Uterus (tissue), 4 donors: ENCODE results near the gene ATP13A3. TPM values are rescaled to one million over a fixed set of nuclear protein-coding genes. Genes with fewer than 3 reads are reported as not detected.

Experiments used
- DNase-seq, 2 donors: peaks; one replicate each; pipeline ENCODE4 v3.0.0-alpha.2; 2019 to 2020
- H3K27ac ChIP-seq, 2 donors: fragments of 200-600 bp; sonication (generic); 1 replicate in 1 of 2; 2 replicates in 1 of 2; pipeline ENCODE4 v1.5.1; 2016 to 2018
- H3K27me3 ChIP-seq, 2 donors: fragments of 200-600 bp; sonication (generic); one replicate each; pipeline ENCODE4 v1.5.1; 2018 to 2019; ENCODE audit warnings: control low read depth in 1 of 2
- H3K36me3 ChIP-seq, 2 donors: fragments of 200-600 bp; sonication (generic); one replicate each; pipeline ENCODE4 v1.5.1; 2019; ENCODE audit warnings: control low read depth in 1 of 2
- H3K4me1 ChIP-seq, 2 donors: fragments of 200-600 bp; sonication (generic); one replicate each; pipeline ENCODE4 v1.5.1; 2018 to 2019; ENCODE audit warnings: control low read depth in 1 of 2
- H3K4me3 ChIP-seq, 2 donors: fragments of 200-600 bp; sonication (generic); 1 replicate in 1 of 2; 2 replicates in 1 of 2; pipeline ENCODE4 v1.5.1; 2018 to 2019; ENCODE audit warnings: mild to moderate bottlenecking in 1 of 2
- H3K9me3 ChIP-seq, 2 donors: fragments of 200-600 bp; sonication (generic); one replicate each; pipeline ENCODE4 v1.5.1; 2019; ENCODE audit warnings: control low read depth in 1 of 2
- POLR2A ChIP-seq, 2 donors: fragments of 450-650 bp; IDR thresholded peaks; one replicate each; pipeline ENCODE4 v1.6.1; 2016; ENCODE audit warnings: antibody characterized with exemption in 2 of 2, mild to moderate bottlenecking in 1 of 2, moderate library complexity in 1 of 2
- intact Hi-C: fragments of 100-400 bp; cut with DNase I; formaldehyde crosslinking; loops from one replicate; pipeline ENCODE4 v1.15.1; 2023; ENCODE audit warnings: low total_unique reads
- total RNA-seq, 4 donors: library from RNA; depleted of rRNA in 3 of 4; stranded (reverse); fragments of >200 nt in 3 of 4; gene quantifications; one replicate each; pipeline versions ENCODE4 v1.1.0 to v1.2.4, GENCODE V29; 2014 to 2023
- TF ChIP-seq, protein P1 (sequence below), 4 experiments: fragments of 200-600 bp in 2 of 4; fragments of 450-650 bp in 2 of 4; sonication (generic) in 2 of 4; IDR thresholded peaks; one replicate each; pipeline ENCODE4 v1.5.1; 2016 to 2019; ENCODE audit warnings: antibody characterized with exemption in 4 of 4, mild to moderate bottlenecking in 2 of 4, moderate library complexity in 1 of 4
- donor health status: DM: yes; HTN: yes; CAD: no.

The ATP13A3 gene
- total RNA-seq, 4 donors from 2014 or later: 43.3 to 148 (median 82.9) TPM

DNA sequence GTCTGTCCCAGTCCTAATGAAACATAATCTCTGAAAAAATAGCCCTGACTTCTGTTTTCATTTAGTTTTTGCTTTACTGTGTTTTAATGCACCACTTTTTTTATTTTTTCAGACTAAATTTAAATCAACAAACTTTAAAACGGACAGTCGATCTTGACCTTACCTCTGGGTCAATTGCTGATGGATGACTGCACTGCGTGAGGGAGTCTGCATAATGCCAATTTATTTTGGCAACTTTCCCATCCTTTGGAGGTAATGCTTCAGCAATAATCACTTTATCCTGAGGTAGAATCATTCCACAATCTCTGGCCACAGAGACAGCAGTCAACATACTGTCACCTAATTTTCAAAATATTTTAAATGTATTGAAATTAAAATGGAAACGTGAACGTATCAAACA is 55.2 kb downstream of the ATP13A3 start:
- TF ChIP-seq POLR2A (IDR thresholded peaks at IDR 0.05): no peak
- TF ChIP-seq, protein P1, sequence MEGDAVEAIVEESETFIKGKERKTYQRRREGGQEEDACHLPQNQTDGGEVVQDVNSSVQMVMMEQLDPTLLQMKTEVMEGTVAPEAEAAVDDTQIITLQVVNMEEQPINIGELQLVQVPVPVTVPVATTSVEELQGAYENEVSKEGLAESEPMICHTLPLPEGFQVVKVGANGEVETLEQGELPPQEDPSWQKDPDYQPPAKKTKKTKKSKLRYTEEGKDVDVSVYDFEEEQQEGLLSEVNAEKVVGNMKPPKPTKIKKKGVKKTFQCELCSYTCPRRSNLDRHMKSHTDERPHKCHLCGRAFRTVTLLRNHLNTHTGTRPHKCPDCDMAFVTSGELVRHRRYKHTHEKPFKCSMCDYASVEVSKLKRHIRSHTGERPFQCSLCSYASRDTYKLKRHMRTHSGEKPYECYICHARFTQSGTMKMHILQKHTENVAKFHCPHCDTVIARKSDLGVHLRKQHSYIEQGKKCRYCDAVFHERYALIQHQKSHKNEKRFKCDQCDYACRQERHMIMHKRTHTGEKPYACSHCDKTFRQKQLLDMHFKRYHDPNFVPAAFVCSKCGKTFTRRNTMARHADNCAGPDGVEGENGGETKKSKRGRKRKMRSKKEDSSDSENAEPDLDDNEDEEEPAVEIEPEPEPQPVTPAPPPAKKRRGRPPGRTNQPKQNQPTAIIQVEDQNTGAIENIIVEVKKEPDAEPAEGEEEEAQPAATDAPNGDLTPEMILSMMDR (IDR thresholded peaks at IDR 0.05): no peak
- H3K4me1 ChIP-seq: no peaks in the 10 kb centered on the region
- no peaks in the 10 kb centered on the region for H3K27me3 ChIP-seq
- H3K27ac ChIP-seq: no peak overlapping the region
- no peaks in the 10 kb centered on the region for H3K36me3 ChIP-seq
- intact Hi-C loops: no loop called here
- no peak overlapping the region for H3K4me3 ChIP-seq
- DNase-seq: no peak
- no peaks in the 10 kb centered on the region for H3K9me3 ChIP-seq

DNA sequence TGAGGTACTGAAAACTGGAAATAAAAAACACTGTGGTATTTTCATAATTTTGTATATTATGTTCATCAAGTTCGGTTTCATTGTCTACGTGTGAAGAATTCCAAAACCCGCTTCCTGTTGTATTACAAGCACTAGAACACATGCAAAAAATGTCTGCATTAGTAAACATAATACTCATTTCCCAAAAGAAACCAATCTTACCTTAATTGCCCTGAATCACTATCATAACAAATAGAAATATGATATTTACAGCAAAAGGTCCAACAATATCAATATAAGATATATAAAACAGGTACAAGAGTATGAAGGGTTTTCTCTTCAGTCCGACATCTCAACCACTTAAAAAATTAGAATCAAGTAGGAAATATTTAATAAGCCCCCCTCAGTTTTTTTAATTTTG is 61.4 kb downstream of the ATP13A3 start:
- no peak overlapping the region for H3K27ac ChIP-seq
- H3K4me1 ChIP-seq: no peaks in the 10 kb centered on the region
- no peaks in the 10 kb centered on the region for H3K36me3 ChIP-seq
- H3K4me3 ChIP-seq: no peak overlapping the region
- no peak for DNase-seq
- no peaks in the 10 kb centered on the region for H3K27me3 ChIP-seq
- intact Hi-C loops: no loop called here
- TF ChIP-seq, protein P1 (IDR thresholded peaks at IDR 0.05): no peak
- TF ChIP-seq POLR2A (IDR thresholded peaks at IDR 0.05): no peak
- no peaks in the 10 kb centered on the region for H3K9me3 ChIP-seq

DNA sequence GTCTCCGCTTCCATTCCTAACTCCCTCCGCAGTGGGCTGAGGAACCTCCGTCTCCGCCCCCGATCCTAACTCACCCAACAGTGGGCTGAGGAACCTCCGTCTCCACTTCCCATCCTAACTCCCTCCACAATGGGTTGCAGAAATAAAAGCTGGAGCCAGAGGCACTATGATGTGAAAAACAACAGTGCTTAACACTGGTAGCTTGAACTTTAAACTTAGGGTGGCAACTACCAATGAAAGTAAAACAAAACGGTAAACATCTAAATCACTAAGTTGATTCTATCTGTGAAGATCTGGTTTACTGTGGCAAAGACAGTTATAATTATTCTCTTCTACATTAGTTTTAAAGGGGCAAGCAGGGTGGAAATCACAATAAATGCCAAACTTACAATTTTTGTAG is 61.8 kb downstream of the ATP13A3 start:
- H3K36me3 ChIP-seq: no peaks in the 10 kb centered on the region
- no peak overlapping the region for H3K27ac ChIP-seq
- no peak for DNase-seq
- H3K4me1 ChIP-seq: no peaks in the 10 kb centered on the region
- no peak overlapping the region for H3K4me3 ChIP-seq
- H3K27me3 ChIP-seq: no peaks in the 10 kb centered on the region
- intact Hi-C loops: no loop called here
- no peak for TF ChIP-seq POLR2A (IDR thresholded peaks at IDR 0.05)
- TF ChIP-seq, protein P1 (IDR thresholded peaks at IDR 0.05): no peak
- H3K9me3 ChIP-seq: no peaks in the 10 kb centered on the region

DNA sequence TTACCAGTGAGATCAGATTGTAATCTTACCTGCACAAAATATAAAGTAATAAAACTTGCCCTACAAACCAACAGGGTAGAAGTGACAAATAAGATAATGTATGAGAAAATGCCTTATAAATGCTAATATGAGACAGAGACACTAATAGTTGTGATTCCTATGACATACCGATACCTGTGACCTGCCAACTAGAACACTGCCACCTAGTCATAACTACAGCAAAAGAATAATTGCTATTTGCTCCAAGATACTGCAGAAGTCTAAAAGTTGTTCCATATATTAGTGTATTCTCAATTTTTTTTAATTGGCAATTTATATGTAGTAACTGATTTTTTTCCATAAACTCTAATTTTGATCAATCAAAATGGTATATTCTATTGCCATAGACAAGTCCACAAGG is 62.4 kb downstream of the ATP13A3 start:
- intact Hi-C loops: no loop called here
- Histone ChIP-seq H3K36me3 (no peaks in the 10 kb centered on the region), H3K27me3 (no peaks in the 10 kb centered on the region), H3K27ac (no peak overlapping the region), H3K4me1 (no peaks in the 10 kb centered on the region), H3K4me3 (no peak overlapping the region), H3K9me3 (no peaks in the 10 kb centered on the region)
- DNase-seq: no peak
- TF ChIP-seq, protein P1 (IDR thresholded peaks at IDR 0.05): no peak
- TF ChIP-seq POLR2A (IDR thresholded peaks at IDR 0.05): no peak

DNA sequence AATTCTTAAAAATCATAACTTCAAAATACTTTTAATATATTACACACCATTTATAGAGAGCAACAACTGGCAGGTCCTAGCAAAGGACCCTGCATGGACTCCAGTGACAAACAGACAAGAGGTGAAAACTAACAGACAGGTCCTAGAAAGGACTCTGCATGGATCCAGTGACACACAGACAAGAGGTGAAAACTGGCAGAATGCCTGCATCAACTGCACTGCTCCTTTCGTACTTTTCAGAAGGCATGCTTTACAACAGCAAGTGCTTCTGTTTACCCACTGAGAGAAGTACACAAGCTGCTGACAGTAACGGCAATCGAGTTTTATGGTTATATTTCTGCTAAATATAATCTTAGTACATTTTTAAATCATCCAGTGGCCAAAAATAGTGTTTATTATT is 63.5 kb downstream of the ATP13A3 start:
- Histone ChIP-seq H3K36me3 (no peaks in the 10 kb centered on the region), H3K4me1 (no peaks in the 10 kb centered on the region), H3K27ac (no peak overlapping the region), H3K9me3 (no peaks in the 10 kb centered on the region), H3K4me3 (no peak overlapping the region), H3K27me3 (no peaks in the 10 kb centered on the region)
- DNase-seq: no peak
- no peak for TF ChIP-seq POLR2A (IDR thresholded peaks at IDR 0.05)
- TF ChIP-seq, protein P1 (IDR thresholded peaks at IDR 0.05): no peak
- intact Hi-C loops: no loop called here
